ENCODE results near the gene ITGA4. TPM values are rescaled to one million over a fixed set of nuclear protein-coding genes. Genes with fewer than 3 reads are reported as not detected.

ITGA4 gene
- total RNA-seq, 1 experiment from 2014 or later = 17.8 TPM

- no peak for DNase-seq (ENCODE audit: low spot score)
These were observed 1.7 kb downstream of the ITGA4 start for GRCh38 chr2:181458871-181459270.

- DNase-seq (ENCODE audit: low spot score) = no peak
These were observed 2.4 kb downstream of the ITGA4 start for GRCh38 chr2:181459621-181460021.

GRCh38 chr2:181461056-181461997 is 4.1 kb downstream of the ITGA4 start:
- DNase-seq (ENCODE audit: low spot score) = no peak

- no peak for DNase-seq (ENCODE audit: low spot score)
These were observed 4.8 kb downstream of the ITGA4 start for GRCh38 chr2:181462033-181462432.

DNA sequence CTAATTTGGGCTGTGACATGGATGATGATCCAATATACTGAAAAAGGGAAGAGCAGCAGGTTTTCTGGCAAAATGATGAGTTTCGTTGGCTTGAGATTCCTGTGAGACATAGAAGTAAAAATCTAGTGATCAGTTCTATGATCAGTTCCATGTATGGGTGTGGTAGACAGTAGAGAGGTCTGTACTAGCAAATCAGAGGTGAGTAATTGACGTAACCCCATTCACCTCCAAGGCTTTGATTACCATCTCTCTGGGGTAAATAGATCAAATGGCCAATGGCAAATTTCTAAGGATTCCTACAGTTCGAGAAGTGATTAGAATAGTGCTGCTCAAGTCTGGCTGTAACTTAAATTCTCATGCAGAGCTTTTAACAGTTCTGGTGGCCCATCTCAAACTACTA is 6.4 kb downstream of the ITGA4 start:
- DNase-seq (ENCODE audit: low spot score) = no peak

DNA sequence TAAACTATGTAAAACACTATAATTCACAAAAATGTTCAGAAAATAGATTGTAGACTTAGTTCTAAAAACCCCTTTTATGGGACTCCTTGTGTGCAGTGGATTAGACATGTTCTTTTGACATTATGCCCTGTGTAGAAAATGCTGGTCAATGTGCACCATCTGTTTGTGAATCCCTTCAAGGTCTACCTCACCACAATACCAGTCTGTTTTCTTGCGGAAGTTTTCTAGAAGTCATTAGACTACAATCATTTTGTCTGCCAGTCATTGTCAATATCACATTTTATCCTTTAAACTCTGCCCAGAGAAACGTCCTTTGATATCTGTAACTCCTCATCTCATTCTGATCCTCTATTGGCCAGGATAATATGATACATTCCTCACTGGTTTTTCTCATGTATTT is 7.8 kb downstream of the ITGA4 start:
- no peak for DNase-seq (ENCODE audit: low spot score)

DNA sequence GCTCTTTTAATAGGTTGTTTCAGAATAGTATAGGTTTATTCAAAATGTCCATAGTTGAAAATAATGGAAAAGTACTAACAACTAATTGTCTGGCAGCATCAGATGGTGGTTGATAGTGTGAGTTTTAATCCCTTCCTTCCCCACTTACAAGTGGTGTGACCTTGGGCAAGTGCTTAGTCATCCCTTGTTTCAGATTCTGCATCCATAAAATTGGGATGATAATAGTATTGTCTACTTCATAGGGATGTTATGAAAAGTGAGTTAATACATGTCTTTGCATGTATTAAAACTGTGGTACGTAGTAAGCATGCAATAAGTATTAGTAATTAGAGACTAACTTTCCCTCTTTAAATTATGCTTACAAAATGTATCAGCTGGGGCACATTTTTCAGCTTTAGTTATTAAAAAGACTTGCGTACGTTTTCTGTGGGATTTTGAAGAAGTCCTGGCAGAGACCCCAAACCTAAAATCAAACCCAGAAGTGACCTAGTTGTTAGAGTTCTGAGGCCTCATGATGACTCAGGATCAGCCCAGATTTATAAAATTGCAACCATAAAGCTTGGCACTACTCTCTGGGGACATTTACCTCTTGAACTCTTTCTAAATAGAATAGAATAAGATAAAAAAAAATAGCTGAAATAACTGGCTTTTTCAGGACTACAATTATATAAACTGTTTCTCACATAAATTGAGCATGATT is 8.6 kb downstream of the ITGA4 start:
- peak; percentile 10 for DNase-seq (ENCODE audit: low spot score)

- peak; percentile 38 for DNase-seq (ENCODE audit: low spot score)
These were observed 9.7 kb downstream of the ITGA4 start for GRCh38 chr2:181466661-181467576.

GRCh38 chr2:181467966-181468707 is 11.0 kb downstream of the ITGA4 start:
- DNase-seq (ENCODE audit: low spot score) = no peak

GRCh38 chr2:181468811-181469210 is 11.6 kb downstream of the ITGA4 start:
- DNase-seq (ENCODE audit: low spot score) = no peak

DNA sequence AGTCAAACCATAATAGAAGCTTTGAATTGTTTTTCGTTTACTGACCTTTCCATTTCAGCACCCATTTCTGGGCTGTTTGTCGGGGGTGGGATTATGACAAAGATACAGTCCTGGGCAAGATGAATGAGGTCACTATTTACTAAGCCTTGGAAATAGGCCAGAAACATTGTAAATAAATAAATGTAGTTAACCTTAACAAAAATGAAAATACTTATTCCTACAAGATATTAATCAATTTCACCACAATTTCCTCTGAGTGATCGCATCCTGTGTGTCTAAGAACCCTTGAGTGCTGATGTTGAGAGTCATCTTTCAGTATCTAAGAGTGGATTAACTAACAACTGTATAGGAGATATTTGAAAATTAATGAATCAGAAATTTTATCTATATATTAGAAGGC is 14.0 kb downstream of the ITGA4 start:
- DNase-seq (ENCODE audit: low spot score) = no peak

DNA sequence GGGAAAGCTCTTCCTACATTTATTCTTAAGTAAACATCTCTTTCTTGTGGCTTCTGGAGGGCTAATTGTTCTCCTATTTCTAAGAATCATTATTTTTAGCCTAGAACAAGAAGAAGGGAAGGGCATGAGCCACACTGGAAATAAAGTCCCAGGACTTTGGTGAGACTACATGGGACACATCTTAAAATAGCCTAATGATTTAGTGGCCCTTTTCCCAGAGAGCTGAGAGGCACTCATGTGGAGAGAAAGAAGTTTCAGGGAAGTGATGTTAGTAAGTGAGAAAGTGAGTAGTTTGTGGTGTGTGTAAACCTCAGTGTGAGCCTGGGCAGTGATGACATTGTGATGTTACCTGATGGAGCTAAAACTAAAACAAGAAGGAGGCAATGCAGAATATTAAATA is 14.6 kb downstream of the ITGA4 start:
- DNase-seq (ENCODE audit: low spot score) = no peak

DNA sequence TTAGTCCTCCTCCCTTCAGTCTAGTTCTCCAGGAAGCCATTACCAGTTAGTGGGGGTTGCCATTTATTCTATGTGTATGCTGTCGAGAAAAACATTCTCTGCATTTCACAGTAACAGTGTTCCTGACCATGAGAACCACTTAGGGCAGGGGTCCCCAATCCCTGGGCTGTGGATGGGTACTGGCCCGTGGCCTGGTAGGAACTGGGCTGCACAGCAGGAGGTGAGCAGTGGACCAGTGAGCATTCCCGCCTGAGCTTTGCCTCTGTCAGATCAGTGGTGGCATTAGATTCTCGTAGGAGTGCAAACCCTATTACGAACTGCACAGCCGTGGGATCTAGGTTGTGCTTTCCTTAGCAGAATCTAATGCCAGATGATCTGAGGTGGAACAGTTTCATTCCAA is 15.8 kb downstream of the ITGA4 start:
- no peak for DNase-seq (ENCODE audit: low spot score)

GRCh38 chr2:181474222-181474881 is 17.2 kb downstream of the ITGA4 start:
- no peak for DNase-seq (ENCODE audit: low spot score)

DNA sequence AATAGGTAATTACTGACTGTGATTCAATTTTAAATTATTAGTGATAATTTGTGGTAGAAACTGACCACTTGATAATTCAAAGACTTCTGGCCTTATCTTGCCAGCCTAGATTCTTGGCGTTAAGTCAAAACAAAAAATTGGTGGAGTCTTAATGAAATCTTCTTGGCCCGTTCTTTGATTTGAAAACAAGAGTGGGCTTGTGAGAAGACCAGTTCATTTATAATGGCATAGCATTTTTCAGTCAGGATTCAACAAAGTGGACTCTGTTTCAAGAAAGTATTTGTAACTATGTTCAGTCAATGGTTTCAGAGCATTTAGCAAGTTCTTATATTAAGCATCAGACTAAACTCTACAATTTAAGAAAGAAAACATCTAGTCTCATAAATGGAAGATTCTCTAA is 26.0 kb downstream of the ITGA4 start:
- no peak for DNase-seq (ENCODE audit: low spot score)

DNA sequence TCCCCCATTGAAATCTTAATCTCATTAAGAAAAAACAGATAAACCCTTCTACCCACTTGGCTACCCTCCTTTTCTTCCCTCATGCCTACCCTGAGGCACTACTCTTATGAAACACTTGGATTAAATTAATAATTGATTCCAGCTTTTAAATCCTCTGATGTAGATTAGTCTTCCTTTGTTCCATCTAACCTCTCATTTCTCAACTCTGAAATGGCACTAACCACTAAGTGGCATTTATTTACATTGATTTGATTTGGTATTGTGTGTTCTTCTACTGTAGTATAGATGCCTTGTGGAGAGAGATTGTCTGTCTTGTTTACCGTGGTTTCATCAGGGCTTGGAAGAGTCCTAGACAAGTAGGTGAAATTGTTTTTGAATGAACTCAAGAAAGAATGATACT is 26.7 kb downstream of the ITGA4 start:
- no peak for DNase-seq (ENCODE audit: low spot score)

DNA sequence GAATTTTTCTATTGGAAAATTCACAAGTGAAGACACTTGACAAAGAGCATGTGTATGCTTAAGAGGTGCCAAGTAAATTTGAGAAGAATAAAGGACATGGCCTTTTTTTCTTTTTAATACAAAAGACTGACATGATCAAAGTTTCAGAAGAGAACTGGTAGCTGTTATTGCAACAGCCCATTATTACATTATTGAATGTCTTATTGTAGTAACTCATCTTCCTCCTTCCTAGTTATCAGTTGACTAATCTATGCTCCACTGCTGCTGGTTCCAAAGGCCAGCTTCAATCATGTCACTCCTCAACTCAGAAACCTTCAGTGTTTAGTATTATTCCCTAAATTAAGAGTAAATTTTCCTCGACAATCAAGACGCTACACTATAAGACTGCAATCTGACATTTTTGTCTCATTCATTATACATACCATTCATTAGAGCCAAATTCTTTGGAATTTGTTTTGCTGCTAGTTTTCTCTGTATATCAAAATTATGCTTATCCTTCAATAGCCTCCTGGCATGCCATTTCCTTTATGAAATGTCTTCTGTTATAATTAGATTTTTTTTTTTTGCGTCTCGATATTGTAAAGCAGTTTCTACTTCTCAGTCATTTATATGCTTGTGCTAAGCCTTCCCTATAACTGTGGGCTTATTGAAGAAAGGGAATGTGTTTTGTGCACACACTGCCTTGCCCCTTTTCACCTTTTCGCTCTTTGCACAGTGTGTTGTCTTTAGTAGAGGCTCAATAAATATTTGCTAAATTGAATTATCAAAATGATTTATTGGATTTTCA is 27.9 kb downstream of the ITGA4 start:
- no peak for DNase-seq (ENCODE audit: low spot score)

DNA sequence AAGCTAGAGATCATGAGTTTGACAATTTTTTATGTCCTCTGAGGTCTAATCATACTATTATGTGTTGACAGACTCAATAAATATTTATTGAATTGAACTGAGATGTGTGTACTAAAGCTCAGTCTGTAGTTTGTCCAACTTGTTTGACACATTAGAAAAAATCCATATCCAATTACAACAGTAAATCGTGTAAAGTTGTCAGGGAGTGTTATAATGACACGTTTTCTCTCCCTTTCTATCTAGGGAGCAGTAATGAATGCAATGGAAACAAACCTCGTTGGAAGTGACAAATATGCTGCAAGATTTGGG is 28.4 kb downstream of the ITGA4 start:
- no peak for DNase-seq (ENCODE audit: low spot score)

- DNase-seq (ENCODE audit: low spot score) = no peak
These were observed 42.0 kb downstream of the ITGA4 start for GRCh38 chr2:181499231-181499630.

DNA sequence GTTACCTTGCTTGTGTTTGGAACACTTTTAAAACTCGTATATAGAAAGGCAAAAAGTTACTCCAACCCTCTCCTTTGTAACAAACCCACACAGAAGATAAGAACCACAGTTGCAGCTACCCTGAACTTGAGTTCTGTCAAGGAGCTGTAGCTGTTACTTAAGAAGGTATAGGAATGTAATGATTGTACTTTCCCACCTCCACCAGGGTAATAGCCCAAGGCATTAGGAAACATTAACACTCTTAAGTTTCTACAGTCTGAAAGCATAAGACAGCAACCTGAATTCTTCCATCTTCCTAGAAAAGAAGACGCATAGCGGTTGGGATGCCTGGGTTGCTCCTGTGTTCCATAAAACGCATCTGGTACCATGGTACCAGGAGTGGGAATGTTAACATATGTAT is 43.0 kb downstream of the ITGA4 start:
- no peak for DNase-seq (ENCODE audit: low spot score)

Measured in A172 (cell line).